ENCODE data around the gene INTS14.
"Not testable (repeated sequence)": the region's sequence is repeated elsewhere in the genome, so short reads cannot be mapped to it uniquely, and the experiment has no call there.

The INTS14 gene

GRCh38 chr15:65578904-65579728 lies 31.8 kb downstream of the INTS14 start:
- DNase-seq (ENCODE audit: low spot score), result peak; percentile 24

GRCh38 chr15:65577129-65577996 lies 33.6 kb downstream of the INTS14 start:
- no peak for DNase-seq (ENCODE audit: low spot score)

- no peak for DNase-seq (ENCODE audit: low spot score)
Observed at GRCh38 chr15:65576664-65577063, 34.3 kb downstream of the INTS14 start.

- no peak for DNase-seq (ENCODE audit: low spot score)
Observed at GRCh38 chr15:65571971-65572370, 39.0 kb downstream of the INTS14 start.

- no peak for DNase-seq (ENCODE audit: low spot score)
Observed at GRCh38 chr15:65569728-65570127, 41.2 kb downstream of the INTS14 start.

- no peak for DNase-seq (ENCODE audit: low spot score)
Observed at GRCh38 chr15:65561934-65562333, 49.0 kb downstream of the INTS14 start.

- DNase-seq (ENCODE audit: low spot score), result no peak
Observed at GRCh38 chr15:65559941-65560340, 51.0 kb downstream of the INTS14 start.

GRCh38 chr15:65558997-65559760 lies 51.8 kb downstream of the INTS14 start:
- DNase-seq (ENCODE audit: low spot score), result no peak

- DNase-seq (ENCODE audit: low spot score), result no peak
Observed at GRCh38 chr15:65558336-65558735, 52.6 kb downstream of the INTS14 start.

GRCh38 chr15:65556622-65557021 lies 54.3 kb downstream of the INTS14 start:
- DNase-seq (ENCODE audit: low spot score), result no peak

- no peak for DNase-seq (ENCODE audit: low spot score)
Observed at GRCh38 chr15:65553691-65554090, 57.2 kb downstream of the INTS14 start.

- DNase-seq (ENCODE audit: low spot score), result not testable (repeated sequence)
Observed at GRCh38 chr15:65552851-65553250, 58.1 kb downstream of the INTS14 start.

GRCh38 chr15:65551183-65551582 lies 59.7 kb downstream of the INTS14 start:
- DNase-seq (ENCODE audit: low spot score), result no peak

GRCh38 chr15:65550681-65551098 lies 60.2 kb downstream of the INTS14 start:
- DNase-seq (ENCODE audit: low spot score), result no peak

GRCh38 chr15:65549288-65549687 lies 61.6 kb downstream of the INTS14 start:
- not testable (repeated sequence) for DNase-seq (ENCODE audit: low spot score)

- DNase-seq (ENCODE audit: low spot score), result no peak
Observed at GRCh38 chr15:65547841-65548240, 63.1 kb downstream of the INTS14 start.

GRCh38 chr15:65541231-65541820 lies 69.6 kb downstream of the INTS14 start:
- DNase-seq (ENCODE audit: low spot score), result no peak

- DNase-seq (ENCODE audit: low spot score), result no peak
Observed at GRCh38 chr15:65540314-65540713, 70.6 kb downstream of the INTS14 start.

- no peak for DNase-seq (ENCODE audit: low spot score)
Observed at GRCh38 chr15:65535192-65535591, 75.7 kb downstream of the INTS14 start.

- DNase-seq (ENCODE audit: low spot score), result peak; percentile 58
Observed at GRCh38 chr15:65533057-65533756, 77.7 kb downstream of the INTS14 start.

GRCh38 chr15:65532738-65533051 lies 78.2 kb downstream of the INTS14 start:
- no peak for DNase-seq (ENCODE audit: low spot score)
